COLO668 (cell line): ENCODE measurements around the gene TSC2.

Source experiments
- DNase-seq: peaks from one replicate; lab custom pipeline; 2025; ENCODE audit not compliant: unreplicated experiment; lab: John Stamatoyannopoulos, UW

TSC2 gene

GRCh38 chr16:2066139-2066538 lies 18.4 kb downstream of the TSC2 start:
- no peak for DNase-seq

- DNase-seq = no peak
Measured at GRCh38 chr16:2070576-2071453, 23.0 kb downstream of the TSC2 start.

GRCh38 chr16:2071454-2072202 lies 23.8 kb downstream of the TSC2 start:
- DNase-seq = no peak

GRCh38 chr16:2072926-2073325 lies 25.1 kb downstream of the TSC2 start:
- DNase-seq = no peak

GRCh38 chr16:2074071-2074470 lies 26.3 kb downstream of the TSC2 start:
- no peak for DNase-seq

GRCh38 chr16:2075631-2076030 lies 27.8 kb downstream of the TSC2 start:
- DNase-seq = no peak

GRCh38 chr16:2076072-2076865 lies 28.5 kb downstream of the TSC2 start:
- no peak for DNase-seq

GRCh38 chr16:2077016-2077415 lies 29.2 kb downstream of the TSC2 start:
- no peak for DNase-seq

GRCh38 chr16:2077696-2078095 lies 29.9 kb downstream of the TSC2 start:
- DNase-seq = no peak

- no peak for DNase-seq
Measured at GRCh38 chr16:2078096-2078495, 30.3 kb downstream of the TSC2 start.

GRCh38 chr16:2078691-2079090 lies 30.9 kb downstream of the TSC2 start:
- DNase-seq = no peak

GRCh38 chr16:2079311-2079800 lies 31.6 kb downstream of the TSC2 start:
- no peak for DNase-seq

- no peak for DNase-seq
Measured at GRCh38 chr16:2079991-2080390, 32.2 kb downstream of the TSC2 start.

GRCh38 chr16:2081201-2082084 lies 33.7 kb downstream of the TSC2 start:
- DNase-seq = no peak

GRCh38 chr16:2082171-2082982 lies 34.6 kb downstream of the TSC2 start:
- DNase-seq = peak; percentile 93

- no peak for DNase-seq
Measured at GRCh38 chr16:2082983-2083364, 35.2 kb downstream of the TSC2 start.

- no peak for DNase-seq
Measured at GRCh38 chr16:2083409-2083808, 35.6 kb downstream of the TSC2 start.

GRCh38 chr16:2083876-2084780 lies 36.3 kb downstream of the TSC2 start:
- no peak for DNase-seq
